Measurements from ENCODE around the gene AFF3. TPM values are rescaled to one million over a fixed set of nuclear protein-coding genes. Genes with fewer than 3 reads are reported as not detected.
A peak's percentile ranks its signal among the peaks of the same experiment; 100 is the strongest.

AFF3 gene
- total RNA-seq, 1 donor from 2014 or later, result 7.3 TPM

DNA sequence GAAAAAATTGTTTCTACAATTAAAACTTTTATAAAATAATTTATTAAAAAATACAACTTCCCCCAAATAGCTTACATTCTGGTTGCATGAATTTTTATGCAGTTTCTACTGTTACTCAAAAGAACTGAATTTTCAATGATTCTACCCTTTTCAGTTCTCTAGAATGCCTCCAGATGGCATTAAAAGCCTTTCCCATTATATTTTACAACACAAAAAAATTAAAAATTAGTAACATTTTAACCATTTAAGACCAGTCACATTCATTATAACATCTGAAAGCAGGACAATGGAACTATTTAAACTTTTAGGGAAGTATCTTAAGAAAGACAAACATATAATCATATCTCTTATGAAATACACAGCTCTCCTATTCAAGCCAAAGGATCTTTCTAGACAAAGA, 416.6 kb downstream of the AFF3 start:
- H3K4me1 Mint-ChIP-seq (ENCODE audit: low read depth), result no peaks in the 10 kb centered on the region
- no peak overlapping the region for H3K4me3 Mint-ChIP-seq (ENCODE audit: low read depth)
- peaks cover 6% of the 10 kb centered on the region for H3K36me3 Mint-ChIP-seq (ENCODE audit: insufficient read depth)
- peaks cover 14% of the 10 kb centered on the region for H3K9me3 Mint-ChIP-seq (ENCODE audit: low read depth)
- H3K27me3 Mint-ChIP-seq, result no peaks in the 10 kb centered on the region
- no peak overlapping the region for H3K27ac Mint-ChIP-seq
- DNase-seq (ENCODE audit: low spot score, unreplicated experiment), result no peak
- TF ChIP-seq, protein P1, sequence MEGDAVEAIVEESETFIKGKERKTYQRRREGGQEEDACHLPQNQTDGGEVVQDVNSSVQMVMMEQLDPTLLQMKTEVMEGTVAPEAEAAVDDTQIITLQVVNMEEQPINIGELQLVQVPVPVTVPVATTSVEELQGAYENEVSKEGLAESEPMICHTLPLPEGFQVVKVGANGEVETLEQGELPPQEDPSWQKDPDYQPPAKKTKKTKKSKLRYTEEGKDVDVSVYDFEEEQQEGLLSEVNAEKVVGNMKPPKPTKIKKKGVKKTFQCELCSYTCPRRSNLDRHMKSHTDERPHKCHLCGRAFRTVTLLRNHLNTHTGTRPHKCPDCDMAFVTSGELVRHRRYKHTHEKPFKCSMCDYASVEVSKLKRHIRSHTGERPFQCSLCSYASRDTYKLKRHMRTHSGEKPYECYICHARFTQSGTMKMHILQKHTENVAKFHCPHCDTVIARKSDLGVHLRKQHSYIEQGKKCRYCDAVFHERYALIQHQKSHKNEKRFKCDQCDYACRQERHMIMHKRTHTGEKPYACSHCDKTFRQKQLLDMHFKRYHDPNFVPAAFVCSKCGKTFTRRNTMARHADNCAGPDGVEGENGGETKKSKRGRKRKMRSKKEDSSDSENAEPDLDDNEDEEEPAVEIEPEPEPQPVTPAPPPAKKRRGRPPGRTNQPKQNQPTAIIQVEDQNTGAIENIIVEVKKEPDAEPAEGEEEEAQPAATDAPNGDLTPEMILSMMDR (IDR thresholded peaks at IDR 0.05; ENCODE audit: unreplicated experiment), result peak; percentile 60

DNA sequence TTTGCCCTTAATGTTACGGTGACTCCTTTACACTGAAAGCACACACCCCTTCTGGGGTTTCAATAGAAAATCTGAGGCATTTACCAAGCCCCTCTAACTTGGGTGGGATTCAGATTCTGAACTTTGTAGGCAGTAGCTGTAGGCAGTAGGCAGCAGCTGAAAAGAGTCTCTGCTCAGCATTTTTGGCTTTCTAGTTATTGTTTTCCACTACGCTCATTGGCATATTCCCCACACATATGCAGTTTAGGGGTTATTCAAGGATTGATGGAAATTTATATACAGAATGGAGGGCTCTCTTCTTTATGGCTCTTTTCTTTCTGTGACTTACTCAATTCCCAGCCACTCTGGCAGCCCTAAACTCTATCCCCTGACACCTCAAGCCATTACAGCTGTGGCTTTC, 419.9 kb downstream of the AFF3 start:
- H3K9me3 Mint-ChIP-seq (ENCODE audit: low read depth), result peaks cover 20% of the 10 kb centered on the region
- peaks cover 6% of the 10 kb centered on the region for H3K36me3 Mint-ChIP-seq (ENCODE audit: insufficient read depth)

GRCh38 chr2:99719102-99719501, 423.3 kb downstream of the AFF3 start:
- H3K27ac Mint-ChIP-seq, result no peak overlapping the region
- DNase-seq (ENCODE audit: low spot score, unreplicated experiment), result no peak
- no peaks in the 10 kb centered on the region for H3K4me1 Mint-ChIP-seq (ENCODE audit: low read depth)
- peaks cover 20% of the 10 kb centered on the region for H3K9me3 Mint-ChIP-seq (ENCODE audit: low read depth)
- peaks cover 6% of the 10 kb centered on the region for H3K36me3 Mint-ChIP-seq (ENCODE audit: insufficient read depth)
- TF ChIP-seq, protein P1 (IDR thresholded peaks at IDR 0.05; ENCODE audit: unreplicated experiment), result no peak
- H3K27me3 Mint-ChIP-seq, result no peaks in the 10 kb centered on the region
- no peak overlapping the region for H3K4me3 Mint-ChIP-seq (ENCODE audit: low read depth)

More for the DNA sequence above, 419.9 kb downstream of the AFF3 start:
- H3K27ac Mint-ChIP-seq, result no peak overlapping the region
- TF ChIP-seq, protein P1 (IDR thresholded peaks at IDR 0.05; ENCODE audit: unreplicated experiment), result no peak
- no peak for DNase-seq (ENCODE audit: low spot score, unreplicated experiment)
- H3K4me1 Mint-ChIP-seq (ENCODE audit: low read depth), result no peaks in the 10 kb centered on the region
- H3K4me3 Mint-ChIP-seq (ENCODE audit: low read depth), result no peak overlapping the region
- H3K27me3 Mint-ChIP-seq, result no peaks in the 10 kb centered on the region

DNA sequence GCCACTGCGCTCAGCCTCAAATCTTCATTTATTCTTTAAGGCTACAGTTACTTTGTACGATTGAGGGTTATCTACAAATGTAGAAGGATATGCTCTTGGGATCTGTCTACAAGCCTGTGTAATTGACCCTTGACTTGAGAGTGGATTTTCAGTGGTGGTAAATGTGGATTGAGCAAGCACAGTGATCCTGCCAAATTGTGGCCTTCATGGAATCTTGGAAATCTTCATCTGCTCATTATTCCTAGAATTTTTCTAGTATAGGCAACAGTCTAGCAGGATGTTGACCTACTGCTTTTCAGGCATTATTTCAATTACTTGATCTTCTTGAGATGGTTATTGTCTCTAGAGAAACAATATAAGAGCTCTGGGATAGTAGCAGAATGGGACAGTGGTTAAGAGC, 426.4 kb downstream of the AFF3 start:
- peaks cover 9% of the 10 kb centered on the region for H3K9me3 Mint-ChIP-seq (ENCODE audit: low read depth)
- no peak overlapping the region for H3K4me3 Mint-ChIP-seq (ENCODE audit: low read depth)
- no peaks in the 10 kb centered on the region for H3K36me3 Mint-ChIP-seq (ENCODE audit: insufficient read depth)
- TF ChIP-seq, protein P1 (IDR thresholded peaks at IDR 0.05; ENCODE audit: unreplicated experiment), result no peak
- peaks cover 2% of the 10 kb centered on the region for H3K27me3 Mint-ChIP-seq
- H3K4me1 Mint-ChIP-seq (ENCODE audit: low read depth), result no peaks in the 10 kb centered on the region
- DNase-seq (ENCODE audit: low spot score, unreplicated experiment), result no peak
- H3K27ac Mint-ChIP-seq, result no peak overlapping the region

GRCh38 chr2:99714349-99714748, 428.0 kb downstream of the AFF3 start:
- TF ChIP-seq, protein P1 (IDR thresholded peaks at IDR 0.05; ENCODE audit: unreplicated experiment), result no peak
- DNase-seq (ENCODE audit: low spot score, unreplicated experiment), result no peak
- H3K9me3 Mint-ChIP-seq (ENCODE audit: low read depth), result peaks cover 4% of the 10 kb centered on the region
- no peaks in the 10 kb centered on the region for H3K4me1 Mint-ChIP-seq (ENCODE audit: low read depth)
- H3K27me3 Mint-ChIP-seq, result peaks cover 2% of the 10 kb centered on the region
- H3K4me3 Mint-ChIP-seq (ENCODE audit: low read depth), result no peak overlapping the region
- no peaks in the 10 kb centered on the region for H3K36me3 Mint-ChIP-seq (ENCODE audit: insufficient read depth)
- no peak overlapping the region for H3K27ac Mint-ChIP-seq

Measured in progenitor cell of endocrine pancreas (in vitro differentiated cells).